Occipital lobe (tissue), 2 donors: ENCODE measurements around the gene ZNF628. TPM values are rescaled to one million over a fixed set of nuclear protein-coding genes. Genes with fewer than 3 reads are reported as not detected.
A peak's percentile ranks its signal among the peaks of the same experiment; 100 is the strongest.
"Not testable (repeated sequence)": the region's sequence is repeated elsewhere in the genome, so short reads cannot be mapped to it uniquely, and the experiment has no call there.

ENCODE experiments used
- DNase-seq: peaks from one replicate; lab custom pipeline; 2025; lab: John Stamatoyannopoulos, UW
- total RNA-seq: library from RNA; depleted of rRNA; stranded (reverse); fragments of >200 nt; gene quantifications from one replicate; pipeline ENCODE4 v1.2.3, GENCODE V29; 2014

ZNF628 gene
- total RNA-seq: 0.78 TPM

GRCh38 chr19:55476100-55476775 lies at the start of gene ZNF628:
Gene ZNF628, plus strand, starts transcription at chr19:55476617. Its CDS starts 3,294 bp downstream, at chr19:55479911.
- DNase-seq: peak; percentile 98

DNA sequence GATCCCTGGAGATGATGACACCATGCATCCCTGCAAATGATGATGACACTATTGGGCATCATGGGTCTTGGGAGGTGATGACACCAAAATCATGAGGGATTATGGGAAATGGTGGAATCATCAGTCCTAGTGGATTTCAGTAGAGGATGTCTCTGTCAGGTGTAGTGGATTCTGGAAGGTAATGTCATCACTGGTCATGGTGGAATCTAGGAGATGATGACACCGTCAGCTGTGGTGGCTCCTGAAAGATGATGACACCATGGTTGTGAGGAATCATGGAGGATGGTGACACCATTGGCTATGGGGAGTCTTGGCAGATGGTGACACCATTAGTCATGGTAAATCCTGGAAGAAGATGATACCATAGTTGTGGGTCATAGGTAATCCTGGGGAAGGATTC lies 45.2 kb upstream of the ZNF628 start:
- DNase-seq: no peak

DNA sequence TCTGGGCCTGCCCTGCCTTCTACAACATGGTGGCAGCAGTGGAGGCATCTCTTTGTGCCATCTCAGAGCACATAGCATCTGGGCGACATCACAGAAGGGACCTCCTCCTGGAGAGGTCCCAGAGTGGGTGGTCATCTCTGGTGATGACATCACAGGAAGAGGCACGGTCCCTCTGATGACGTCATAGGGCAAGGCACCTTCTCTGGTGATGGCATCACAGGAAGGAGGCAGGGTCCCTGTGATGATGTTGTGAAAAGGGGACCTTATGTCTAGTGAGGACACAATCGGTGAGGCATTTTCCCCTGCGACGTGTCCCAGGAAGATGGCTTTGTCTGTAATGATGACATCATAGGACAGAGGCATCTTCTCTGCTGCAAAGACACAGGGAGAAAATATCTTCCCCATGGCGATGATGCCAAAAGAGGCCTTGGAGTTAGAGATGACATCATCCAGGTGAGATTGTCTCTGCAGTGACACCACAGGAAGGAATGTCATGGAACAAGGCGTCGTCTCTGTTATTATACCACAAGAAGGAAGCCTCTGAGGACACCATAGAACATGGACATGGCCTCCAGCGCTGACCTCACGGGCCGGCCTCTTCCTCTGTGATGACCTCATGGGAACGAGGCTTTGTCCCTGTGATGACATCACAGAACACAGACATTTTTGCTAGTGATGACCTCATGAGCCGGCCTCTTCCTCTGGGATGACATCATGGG lies 44.0 kb upstream of the ZNF628 start:
- no peak for DNase-seq

DNA sequence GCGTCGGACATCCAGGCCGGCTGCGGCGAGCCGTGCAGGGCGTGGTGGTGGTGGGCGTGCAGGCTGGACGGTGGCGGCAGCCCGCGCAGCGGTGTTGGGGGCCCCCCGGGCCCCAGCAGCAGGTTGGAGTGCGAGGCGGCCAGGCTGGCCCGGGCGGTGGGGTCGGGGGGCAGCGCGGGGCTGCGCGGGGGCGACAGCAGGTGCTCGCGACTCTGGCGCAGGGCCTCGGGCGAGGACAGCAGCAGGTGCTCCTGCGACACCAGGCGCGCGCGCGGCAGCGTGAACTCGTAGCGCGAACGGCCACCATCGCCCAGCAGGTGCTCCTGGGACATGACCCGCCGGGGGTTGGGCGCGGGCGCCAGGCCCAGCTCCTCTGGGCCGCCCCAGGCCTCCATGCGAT lies 43.1 kb upstream of the ZNF628 start:
- no peak for DNase-seq

DNA sequence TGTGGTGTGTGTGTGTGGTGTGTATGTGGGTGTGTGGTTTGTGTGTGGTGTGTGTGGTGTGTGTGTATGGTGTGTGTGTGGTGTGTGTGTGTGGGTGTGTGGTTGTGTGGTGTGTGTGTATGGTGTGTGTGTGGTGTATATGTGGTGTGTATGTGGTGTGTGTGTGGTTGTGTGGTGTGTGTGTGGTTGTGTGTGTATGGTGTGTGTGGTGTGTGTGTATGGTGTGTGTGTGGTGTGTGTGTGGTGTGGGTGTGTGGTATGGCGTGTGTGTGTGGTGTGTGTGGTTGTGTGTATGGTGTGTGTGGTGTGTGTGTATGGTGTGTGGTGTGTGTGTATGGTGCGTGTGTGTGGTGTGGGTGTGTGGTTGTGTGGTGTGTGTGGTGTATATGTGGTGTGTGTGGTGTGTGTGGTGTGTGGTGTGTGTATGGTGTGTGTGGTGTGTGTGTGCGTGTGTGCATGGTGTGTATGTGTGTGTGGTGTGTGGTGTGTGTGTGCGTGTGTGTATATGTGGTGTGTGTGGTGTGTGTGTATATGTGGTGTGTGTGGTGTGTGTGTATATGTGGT lies 42.0 kb upstream of the ZNF628 start:
- DNase-seq: no peak

- no peak for DNase-seq
Measured at GRCh38 chr19:55435020-55435419, 41.4 kb upstream of the ZNF628 start.

DNA sequence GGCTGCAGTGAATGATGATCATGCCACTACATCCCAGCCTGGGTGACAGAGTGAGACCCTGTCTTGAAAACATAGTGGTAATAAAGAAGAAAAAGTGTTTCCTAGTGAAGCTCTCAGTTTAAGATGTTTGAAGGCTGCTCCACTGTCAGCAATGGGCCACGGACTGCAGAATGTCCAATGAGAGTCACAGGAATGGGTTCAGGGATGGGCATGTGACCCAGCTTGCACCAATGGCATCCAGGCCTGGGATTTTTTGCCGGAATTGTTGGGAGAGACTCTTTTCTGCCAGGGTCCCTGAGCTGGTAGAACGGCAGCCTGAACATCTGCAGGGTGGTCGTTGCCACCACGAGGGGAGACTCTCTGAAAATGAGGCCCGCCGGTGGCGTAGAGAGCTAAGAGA lies 39.6 kb upstream of the ZNF628 start:
- no peak for DNase-seq

DNA sequence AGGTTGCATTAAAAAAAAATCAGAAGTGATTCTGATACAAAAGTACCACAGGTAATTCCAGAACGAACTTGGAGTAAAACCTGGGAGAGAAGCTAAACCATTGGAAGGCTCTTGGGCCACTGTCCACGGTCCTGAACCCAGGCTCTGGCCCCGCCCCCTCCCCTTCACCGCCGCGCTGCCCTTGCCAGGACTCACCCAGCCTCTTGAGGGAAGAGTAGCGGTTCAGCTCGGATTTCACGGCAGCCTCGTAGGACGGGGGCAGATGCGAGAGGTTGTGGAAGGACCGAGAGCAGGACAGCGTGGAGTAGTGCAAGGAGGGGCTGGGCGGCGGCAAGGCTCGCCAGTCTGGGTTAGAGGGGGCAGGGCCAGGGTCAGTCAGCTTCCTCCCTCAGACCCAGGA lies 39.0 kb upstream of the ZNF628 start:
- DNase-seq: no peak

DNA sequence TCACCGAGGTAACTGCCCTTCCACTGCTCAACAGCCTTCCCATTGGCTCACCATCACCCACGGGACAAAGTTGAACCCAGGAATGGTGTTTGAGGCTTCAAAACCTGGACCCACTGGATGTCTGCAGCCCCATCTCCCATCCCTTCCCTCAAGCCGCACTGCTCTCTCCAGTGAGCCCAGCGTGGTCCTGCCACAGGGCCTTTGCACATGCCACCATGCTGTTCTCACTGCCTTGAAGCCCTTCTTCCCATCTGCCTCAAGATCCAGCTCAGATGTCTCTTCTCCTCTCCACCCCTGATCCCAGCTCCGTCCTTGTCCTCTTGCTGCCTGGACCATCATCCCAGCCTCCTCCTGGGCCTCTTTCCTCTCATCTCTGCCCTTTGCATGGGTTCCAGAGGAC lies 37.4 kb upstream of the ZNF628 start:
- DNase-seq: no peak

GRCh38 chr19:55440411-55441105 lies 35.9 kb upstream of the ZNF628 start:
- DNase-seq: no peak

GRCh38 chr19:55441319-55441691 lies 35.1 kb upstream of the ZNF628 start:
- no peak for DNase-seq

DNA sequence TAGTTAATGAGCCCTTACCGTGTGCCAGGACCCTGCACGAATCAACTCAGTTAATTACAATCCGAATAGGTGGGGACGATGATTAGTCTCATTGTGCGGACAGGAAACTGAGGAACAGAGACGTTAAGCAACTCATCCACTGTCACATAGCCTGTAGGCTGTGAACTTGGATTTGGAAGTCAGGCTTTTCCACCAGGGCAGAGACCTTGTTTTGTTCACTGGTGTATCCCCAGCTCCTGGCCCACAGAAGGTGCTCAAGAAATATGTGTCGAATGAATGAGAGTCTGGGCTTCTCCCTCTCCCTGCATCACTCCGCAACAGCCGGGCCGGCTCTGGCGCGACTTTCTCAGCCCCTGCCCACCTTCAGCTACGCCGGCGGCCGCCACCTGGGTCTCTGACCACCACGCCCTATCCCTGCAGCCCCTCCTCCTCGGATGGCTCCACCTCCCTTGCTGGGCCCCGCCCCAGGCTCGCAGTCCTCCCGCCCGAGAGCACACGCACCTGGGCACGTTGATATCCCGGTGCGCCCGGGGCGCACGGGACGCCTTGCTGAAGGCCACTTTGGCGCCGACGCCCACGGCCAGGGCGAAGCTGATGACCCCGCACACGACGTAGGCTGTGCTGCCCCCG lies 34.6 kb upstream of the ZNF628 start:
- DNase-seq: no peak

GRCh38 chr19:55442372-55442961 lies 34.0 kb upstream of the ZNF628 start:
- DNase-seq: no peak

DNA sequence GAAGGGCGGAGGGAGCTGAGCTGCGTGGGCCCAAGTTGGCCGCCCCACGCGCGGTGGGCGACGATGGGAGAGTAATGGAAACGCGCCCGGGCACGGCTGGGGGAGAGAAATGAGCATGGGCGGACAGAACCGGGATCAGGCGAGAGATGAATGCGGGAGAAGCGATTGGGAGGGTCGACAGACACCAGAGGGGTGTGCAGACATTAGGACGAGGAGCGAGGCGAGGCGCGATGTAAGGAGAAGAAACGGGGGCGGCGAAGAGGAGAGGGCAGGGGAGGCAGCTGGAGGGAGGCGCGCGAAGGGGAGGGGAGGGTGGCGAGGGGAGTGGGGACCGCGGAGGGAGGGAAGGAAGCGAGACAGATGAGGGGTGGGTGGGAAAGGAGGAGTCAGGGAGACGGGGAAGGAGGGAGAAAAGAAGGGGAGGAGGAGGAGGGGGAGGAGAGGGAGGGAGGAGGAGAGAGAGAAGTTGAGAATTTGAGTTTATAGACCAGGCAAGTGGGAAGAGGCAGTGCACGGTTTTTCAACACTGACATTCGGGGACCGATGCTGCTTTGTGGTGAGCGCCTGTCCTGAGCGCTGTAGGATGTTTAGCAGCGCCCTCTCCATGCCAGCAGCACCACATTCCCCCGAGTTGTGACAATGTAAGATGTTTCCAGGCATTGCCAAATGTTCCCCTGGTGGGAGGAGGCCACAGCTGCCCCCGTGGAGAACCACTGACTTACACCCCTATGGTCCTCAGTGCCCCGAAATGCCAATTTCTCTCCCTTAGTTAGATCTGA lies 33.2 kb upstream of the ZNF628 start, which contains the start of gene SHISA7:
Gene SHISA7 (minus strand): TSS at position 256 of the 779 bp plus-strand sequence. CDS start 437 bp downstream, outside the sequence.
- peak; percentile 54 for DNase-seq

DNA sequence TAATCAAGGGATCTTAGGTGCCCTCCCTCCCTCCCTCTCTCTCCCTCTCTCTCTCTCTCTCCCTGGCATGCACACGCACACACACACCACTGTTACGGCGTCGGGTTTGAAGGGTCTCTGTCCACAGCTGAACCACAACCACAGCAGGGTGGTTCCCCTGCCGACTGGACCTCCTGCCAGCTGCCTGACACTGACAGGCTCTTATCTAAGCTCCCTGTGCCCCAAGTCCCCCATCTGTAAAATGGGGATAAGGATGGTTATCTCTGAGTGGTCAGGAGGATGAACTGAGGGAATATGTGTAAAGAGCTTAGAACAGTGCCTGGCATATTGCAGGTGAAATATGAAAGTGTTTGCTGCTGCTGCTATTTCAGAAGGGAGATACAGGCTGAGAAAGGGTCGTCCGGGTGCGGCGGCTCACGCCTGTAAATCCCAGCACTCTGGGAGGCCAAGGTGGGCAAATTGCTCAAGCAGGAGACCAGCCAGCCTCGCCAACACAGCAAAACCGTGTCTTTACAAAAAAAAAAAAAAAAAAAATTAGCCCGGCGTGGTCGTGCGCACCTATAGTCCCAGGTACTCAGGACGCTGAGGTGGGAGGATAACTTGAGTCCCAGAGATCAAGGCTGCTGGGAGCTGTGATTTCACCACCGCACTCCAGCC lies 32.5 kb upstream of the ZNF628 start:
- DNase-seq: no peak

DNA sequence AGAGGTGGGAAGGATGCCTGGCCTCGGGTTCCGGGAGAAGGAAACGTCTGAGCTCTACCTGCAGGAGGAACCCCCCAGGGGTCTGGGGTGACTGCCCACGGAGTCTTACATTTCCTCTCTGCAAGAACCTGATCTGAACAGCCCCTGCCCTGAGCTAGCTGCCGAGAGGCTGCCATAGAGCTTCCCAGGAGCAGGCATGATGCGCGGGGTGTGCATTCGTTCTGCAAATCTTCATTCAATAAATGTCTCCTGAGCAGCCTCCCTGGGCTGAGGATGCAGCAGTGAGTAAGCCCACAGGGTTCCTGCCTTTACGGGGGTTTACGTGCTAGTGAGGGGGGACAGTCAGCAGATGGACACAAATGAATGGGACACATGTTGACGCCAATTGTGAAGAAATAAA lies 31.8 kb upstream of the ZNF628 start:
- no peak for DNase-seq

DNA sequence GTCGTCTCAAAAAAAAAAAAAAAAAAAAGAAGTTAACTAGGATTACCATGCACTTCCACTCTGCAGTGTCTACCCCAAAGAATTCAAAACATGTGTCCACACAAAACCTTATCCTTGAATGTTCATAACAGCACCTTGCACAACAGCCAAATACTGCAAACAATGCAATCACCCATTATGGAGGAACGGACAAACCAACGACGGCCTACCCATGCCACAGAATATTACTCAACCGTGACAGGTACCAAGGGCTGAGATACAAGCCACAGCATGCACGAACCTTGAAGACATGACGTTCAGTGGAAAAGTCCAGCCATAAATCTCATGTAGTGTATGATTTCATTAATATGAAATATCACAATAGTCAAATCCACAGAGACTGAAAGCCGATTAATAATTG lies 30.4 kb upstream of the ZNF628 start:
- DNase-seq: no peak

GRCh38 chr19:55447421-55448174 lies 28.8 kb upstream of the ZNF628 start:
- DNase-seq: peak; percentile 88

DNA sequence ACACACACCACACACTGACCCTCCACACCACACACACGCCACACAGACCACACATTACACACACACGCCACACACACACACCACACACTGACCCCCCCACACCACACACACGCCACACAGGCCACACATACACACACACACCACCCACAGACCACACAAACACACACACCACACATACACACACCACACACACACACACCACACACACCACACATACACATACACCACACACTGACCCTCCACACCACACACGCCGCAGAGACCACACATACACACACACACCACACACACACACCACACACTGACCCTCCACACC lies 28.3 kb upstream of the ZNF628 start:
- DNase-seq: not testable (repeated sequence)
